Lung (tissue), 12 donors: Measurements from ENCODE around the gene DIPK1B. TPM values are rescaled to one million over a fixed set of nuclear protein-coding genes. Genes with fewer than 3 reads are reported as not detected.

Experiments used
- ATAC-seq: fragments of 200-7000 bp; cut with Tn5 transposase; one replicate; pipeline ENCODE4 v1.9.1; 2020; ENCODE audit warnings: moderate number of reproducible peaks; ENCODE audit not compliant: insufficient read depth, low FRiP score
- DNase-seq, 3 donors: peaks; one replicate each; pipeline ENCODE4 v3.0.0-alpha.2; 2013 to 2017
- H3K27ac ChIP-seq, 2 donors: one replicate each; pipeline ENCODE4 v1.5.1; 2013; ENCODE audit warnings: mild to moderate bottlenecking in 2 of 2, moderate library complexity in 2 of 2, control low read depth in 1 of 2, inconsistent platforms in 1 of 2, low read depth in 1 of 2, low read length in 1 of 2
- H3K27me3 ChIP-seq, 3 donors: one replicate each; pipeline ENCODE4 v1.5.1; 2013; ENCODE audit warnings: low read length in 2 of 3; ENCODE audit not compliant: control insufficient read depth in 3 of 3, insufficient read depth in 3 of 3
- H3K36me3 ChIP-seq, 4 donors: one replicate each; pipeline ENCODE4 v1.5.1; 2013; ENCODE audit warnings: low read length in 4 of 4, mild to moderate bottlenecking in 1 of 4, moderate library complexity in 1 of 4; ENCODE audit not compliant: control insufficient read depth in 4 of 4, insufficient read depth in 4 of 4
- H3K4me1 ChIP-seq, 5 donors: one replicate each; pipeline ENCODE4 v1.5.1; 2013; ENCODE audit warnings: low read length in 5 of 5, mild to moderate bottlenecking in 2 of 5, moderate library complexity in 1 of 5; ENCODE audit not compliant: control insufficient read depth in 5 of 5, insufficient read depth in 5 of 5
- H3K4me3 ChIP-seq: one replicate; pipeline ENCODE4 v1.5.1; 2013; ENCODE audit warnings: mild to moderate bottlenecking, control low read depth, moderate library complexity
- H3K9ac ChIP-seq, 2 donors: one replicate each; pipeline ENCODE4 v1.5.1; 2013; ENCODE audit warnings: low read length in 2 of 2, control low read depth in 1 of 2; ENCODE audit not compliant: insufficient read depth in 1 of 2
- H3K9me3 ChIP-seq, 4 donors: one replicate each; pipeline ENCODE4 v1.5.1; 2013; ENCODE audit warnings: low read length in 3 of 4, mild to moderate bottlenecking in 1 of 4, moderate library complexity in 1 of 4; ENCODE audit not compliant: control insufficient read depth in 4 of 4, insufficient read depth in 3 of 4
- CTCF ChIP-seq: IDR thresholded peaks from 2 replicates; pipeline ENCODE4 v1.5.1; 2012; ENCODE audit warnings: mild to moderate bottlenecking; ENCODE audit errors: control extremely low read depth, extremely low read depth
- WGBS, 2 donors: extraction: QIAGEN DNeasy Blood & Tissue Kit; methylation state at CpG; one replicate each; pipeline ENCODE4 v1.1.7; 2013; 5-methylcytosine and 5-hydroxymethylcytosine counted together
- polyA plus RNA-seq, 2 donors: library from polyadenylated mRNA; stranded (reverse); fragments of 200-250 nt; gene quantifications; one replicate each; pipeline ENCODE4 v1.2.1, GENCODE V29; 2013
- total RNA-seq, 2 donors: library from RNA; depleted of rRNA in 1 of 2; stranded (reverse); fragments of >200 nt in 1 of 2; gene quantifications; one replicate each; pipeline ENCODE4 v1.2.1, GENCODE V29; 2014 to 2021
- donor health status: control.
- donor health status: control.
- donor health status: Bipolar disorder and iron deficiency.
- donor health status: healthy.
- donor health status: DM: yes; HTN: yes; CAD: no.

The DIPK1B gene
- total and polyA plus RNA-seq, 4 donors: 12.5 to 26.7 (median 13.9) TPM

GRCh38 chr9:136732444-136733178 is 20.2 kb downstream of the DIPK1B start:
- Histone ChIP-seq H3K36me3 (no peaks in the 10 kb centered on the region), H3K27me3 (no peaks in the 10 kb centered on the region), H3K4me3 (no peak overlapping the region), H3K9ac (no peak overlapping the region), H3K4me1 (peaks cover 0 to 11% (median 0%) of the 10 kb centered on the region in 5 donors), H3K9me3 (no peaks in the 10 kb centered on the region), H3K27ac (no peak overlapping the region)
- DNase-seq (no peak), ATAC-seq (no peak)
- TF ChIP-seq CTCF: no peak
- WGBS, 2 donors: 75 to 85% methylated on average over 16 of the region's 16 CpGs

- no peaks in the 10 kb centered on the region for H3K36me3 ChIP-seq
- DNase-seq: no peak
- no peak for TF ChIP-seq CTCF
- H3K9me3 ChIP-seq: no peaks in the 10 kb centered on the region
- no peak overlapping the region for H3K9ac ChIP-seq
- 88 to 93% methylated on average over 12 of the region's 12 CpGs for WGBS, 2 donors
- no peak overlapping the region for H3K27ac ChIP-seq
- H3K27me3 ChIP-seq: no peaks in the 10 kb centered on the region
- no peak for ATAC-seq
- H3K4me1 ChIP-seq: peaks cover 0 to 8% (median 0%) of the 10 kb centered on the region in 5 donors
- H3K4me3 ChIP-seq: no peak overlapping the region
Measured at GRCh38 chr9:136733611-136734010, 21.2 kb downstream of the DIPK1B start.

GRCh38 chr9:136734837-136735496 is 22.6 kb downstream of the DIPK1B start:
- H3K27ac ChIP-seq: no peak overlapping the region
- H3K9me3 ChIP-seq: no peaks in the 10 kb centered on the region
- no peak overlapping the region for H3K9ac ChIP-seq
- H3K4me3 ChIP-seq: no peak overlapping the region
- WGBS, 2 donors: 87 to 92% methylated on average over 12 of the region's 12 CpGs
- no peak for DNase-seq
- no peak for TF ChIP-seq CTCF
- ATAC-seq: no peak
- peaks cover 0 to 2% (median 0%) of the 10 kb centered on the region in 3 donors for H3K27me3 ChIP-seq
- no peaks in the 10 kb centered on the region for H3K36me3 ChIP-seq
- H3K4me1 ChIP-seq: no peaks in the 10 kb centered on the region
